Measurements from ENCODE around the gene DGCR2.

DNA sequence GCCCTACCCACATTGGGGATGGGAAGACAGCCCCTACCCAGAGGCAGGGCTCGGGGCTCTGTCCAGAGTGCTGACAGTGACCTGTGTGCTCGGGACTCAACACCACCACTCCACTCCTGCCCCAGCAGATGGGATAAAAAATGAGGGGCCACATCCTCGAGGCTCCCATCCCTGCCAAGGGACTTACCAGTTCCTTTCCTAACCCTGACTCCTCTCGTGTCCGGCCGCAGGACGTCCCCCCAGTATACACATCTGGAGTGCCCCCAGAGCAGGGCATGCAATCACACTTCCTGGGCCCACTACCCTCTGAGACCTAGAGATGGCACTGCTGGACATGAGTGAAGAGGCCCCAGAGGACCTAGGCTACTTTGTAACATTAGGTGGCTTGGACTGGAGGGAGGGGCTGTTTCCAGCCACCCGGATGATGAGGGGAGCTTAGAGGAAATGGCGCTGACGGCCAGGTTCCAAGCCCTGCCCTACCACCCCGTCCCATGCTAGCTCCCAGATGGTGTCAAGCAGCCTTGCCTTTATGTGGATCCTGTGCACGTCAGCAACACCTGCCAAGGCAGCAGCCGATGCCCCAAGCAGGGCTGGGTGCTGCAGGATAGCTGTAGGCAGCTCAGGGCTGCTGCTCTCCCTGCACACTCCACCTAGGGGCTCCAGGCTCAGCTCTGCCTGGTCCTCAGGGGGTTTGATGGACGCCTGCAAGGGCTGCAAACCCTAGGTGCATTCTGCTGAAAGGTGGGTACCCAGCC is 86.6 kb downstream of the DGCR2 start:
- TF ChIP-seq SUZ12 (IDR thresholded peaks at IDR 0.05; ENCODE audit: extremely low read depth, insufficient read depth, insufficient read length) (no peak), ZNF274 (IDR thresholded peaks at IDR 0.05; ENCODE audit: low read depth, low read length) (no peak), YY1 (IDR thresholded peaks at IDR 0.05; ENCODE audit: insufficient read depth, insufficient read length) (no peak)
